Natural killer cell (primary cell): ENCODE results near the gene WDR7. TPM values are rescaled to one million over a fixed set of nuclear protein-coding genes. Genes with fewer than 3 reads are reported as not detected.

Experiments
- ATAC-seq, 3 donors: fragments of 150-1000 bp in 2 of 3; fragments of 200-7000 bp in 1 of 3; cut with Tn5 transposase; 1 replicate in 1 of 3; 2 replicates in 2 of 3; pipeline ENCODE4 v1.10.0; 2021; ENCODE audit warnings: mild to moderate bottlenecking in 2 of 3, moderate library complexity in 2 of 3
- DNase-seq, 2 donors: peaks; one replicate each; pipeline versions ENCODE4 v3.0.0 to v3.0.0-alpha.2; 2013 to 2021; ENCODE audit warnings: mixed read lengths in 1 of 2
- H3K27ac ChIP-seq: one replicate; pipeline ENCODE4 v1.5.1; 2013; ENCODE audit warnings: mild to moderate bottlenecking, low read length
- H3K27me3 ChIP-seq: one replicate; pipeline ENCODE4 v1.6.1; 2013; ENCODE audit warnings: low read length; ENCODE audit not compliant: control insufficient read depth, insufficient read depth
- H3K36me3 ChIP-seq: one replicate; pipeline ENCODE4 v1.6.1; 2013; ENCODE audit warnings: low read length; ENCODE audit not compliant: control insufficient read depth, insufficient read depth
- H3K4me1 ChIP-seq: one replicate; pipeline ENCODE4 v1.6.1; 2013; ENCODE audit warnings: low read length; ENCODE audit not compliant: control insufficient read depth, insufficient read depth
- H3K4me3 ChIP-seq: one replicate; pipeline ENCODE4 v1.5.1; 2013; ENCODE audit warnings: low read length
- H3K9me3 ChIP-seq: one replicate; pipeline ENCODE4 v1.6.1; 2013; ENCODE audit warnings: low read length; ENCODE audit not compliant: control insufficient read depth, insufficient read depth
- H3K27ac Mint-ChIP-seq, 2 donors: one replicate each; pipeline ENCODE4 v1.8.0; 2022; ENCODE audit warnings: mild to moderate bottlenecking in 2 of 2, mixed read lengths in 2 of 2, moderate library complexity in 1 of 2
- H3K27me3 Mint-ChIP-seq, 2 donors: one replicate each; pipeline ENCODE4 v1.8.0; 2022; ENCODE audit warnings: low read depth in 2 of 2, mixed read lengths in 2 of 2
- H3K36me3 Mint-ChIP-seq: one replicate; pipeline ENCODE4 v1.8.0; 2022; ENCODE audit warnings: mixed read lengths
- H3K4me1 Mint-ChIP-seq, 2 donors: one replicate each; pipeline ENCODE4 v1.8.0; 2022; ENCODE audit warnings: mixed read lengths in 2 of 2
- H3K4me3 Mint-ChIP-seq: one replicate; pipeline ENCODE4 v1.8.0; 2022; ENCODE audit warnings: mild to moderate bottlenecking, moderate library complexity, mixed read lengths
- H3K9me3 Mint-ChIP-seq, 2 donors: one replicate each; pipeline ENCODE4 v1.8.0; 2022; ENCODE audit warnings: mixed read lengths in 2 of 2
- WGBS: methylation state at CpG from one replicate; pipeline ENCODE4 v1.1.7; 2013; ENCODE audit warnings: missing lambda C conversion rate; ENCODE audit not compliant: insufficient coverage; 5-methylcytosine and 5-hydroxymethylcytosine counted together
- intact Hi-C: fragments of 100-400 bp; cut with micrococcal nuclease; formaldehyde crosslinking; loops from one replicate; pipeline ENCODE4 v1.14.2; 2022
- total RNA-seq, 4 donors: library from RNA; stranded (reverse); fragments of 120-200 nt in 1 of 4; gene quantifications; one replicate each; pipeline versions ENCODE4 v1.2.3 to v1.2.4, GENCODE V29; 2013 to 2022
- TF ChIP-seq, protein P1 (sequence below): fragments of 200-600 bp; IDR thresholded peaks from one replicate; pipeline ENCODE4 v1.8.0; 2022; ENCODE audit warnings: antibody characterized with exemption

The WDR7 gene
- total RNA-seq, 3 donors from 2014 or later (not counting 1 experiment from before 2014, with no cell fraction given), result 71.1 to 103 (median 77.3) TPM

DNA sequence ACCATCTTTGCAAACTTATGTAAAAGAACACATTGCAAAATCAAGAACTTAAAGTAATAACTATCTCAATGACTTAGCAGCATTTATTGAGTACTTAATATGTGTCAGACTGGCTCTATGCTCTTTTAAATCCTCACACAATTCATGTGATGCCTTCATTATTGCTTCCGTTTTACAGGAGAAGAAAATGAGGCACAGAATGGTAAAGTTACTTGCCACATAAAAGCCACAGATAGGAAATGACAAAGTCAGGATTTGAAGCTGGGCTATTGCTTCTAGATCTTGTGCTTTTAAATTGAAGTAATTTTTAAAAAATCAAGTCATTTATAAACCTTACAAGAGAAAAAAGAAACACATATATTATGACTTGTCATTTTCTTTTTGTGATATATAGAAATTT lies 174.2 kb downstream of the WDR7 start:
- WGBS, result no CpG with 5 or more reads among the region's 1 CpG
- no peak for ATAC-seq
- no peak for DNase-seq
- H3K27ac Mint-ChIP-seq, result peak overlapping the region; percentile 6 to 7
- Histone ChIP-seq H3K4me3 (no peak overlapping the region), H3K27me3 (no peaks in the 10 kb centered on the region), H3K4me1 (no peaks in the 10 kb centered on the region), H3K27ac (no peak overlapping the region), H3K9me3 (no peaks in the 10 kb centered on the region), H3K36me3 (no peaks in the 10 kb centered on the region)
- intact Hi-C loops, result no loop called here
- peaks cover 8% of the 10 kb centered on the region for H3K36me3 Mint-ChIP-seq
- no peak overlapping the region for H3K4me3 Mint-ChIP-seq
- no peaks in the 10 kb centered on the region for H3K27me3 Mint-ChIP-seq
- peaks cover 28 to 29% of the 10 kb centered on the region in 2 donors for H3K4me1 Mint-ChIP-seq
- no peaks in the 10 kb centered on the region for H3K9me3 Mint-ChIP-seq
- TF ChIP-seq, protein P1, sequence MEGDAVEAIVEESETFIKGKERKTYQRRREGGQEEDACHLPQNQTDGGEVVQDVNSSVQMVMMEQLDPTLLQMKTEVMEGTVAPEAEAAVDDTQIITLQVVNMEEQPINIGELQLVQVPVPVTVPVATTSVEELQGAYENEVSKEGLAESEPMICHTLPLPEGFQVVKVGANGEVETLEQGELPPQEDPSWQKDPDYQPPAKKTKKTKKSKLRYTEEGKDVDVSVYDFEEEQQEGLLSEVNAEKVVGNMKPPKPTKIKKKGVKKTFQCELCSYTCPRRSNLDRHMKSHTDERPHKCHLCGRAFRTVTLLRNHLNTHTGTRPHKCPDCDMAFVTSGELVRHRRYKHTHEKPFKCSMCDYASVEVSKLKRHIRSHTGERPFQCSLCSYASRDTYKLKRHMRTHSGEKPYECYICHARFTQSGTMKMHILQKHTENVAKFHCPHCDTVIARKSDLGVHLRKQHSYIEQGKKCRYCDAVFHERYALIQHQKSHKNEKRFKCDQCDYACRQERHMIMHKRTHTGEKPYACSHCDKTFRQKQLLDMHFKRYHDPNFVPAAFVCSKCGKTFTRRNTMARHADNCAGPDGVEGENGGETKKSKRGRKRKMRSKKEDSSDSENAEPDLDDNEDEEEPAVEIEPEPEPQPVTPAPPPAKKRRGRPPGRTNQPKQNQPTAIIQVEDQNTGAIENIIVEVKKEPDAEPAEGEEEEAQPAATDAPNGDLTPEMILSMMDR, result no peak

DNA sequence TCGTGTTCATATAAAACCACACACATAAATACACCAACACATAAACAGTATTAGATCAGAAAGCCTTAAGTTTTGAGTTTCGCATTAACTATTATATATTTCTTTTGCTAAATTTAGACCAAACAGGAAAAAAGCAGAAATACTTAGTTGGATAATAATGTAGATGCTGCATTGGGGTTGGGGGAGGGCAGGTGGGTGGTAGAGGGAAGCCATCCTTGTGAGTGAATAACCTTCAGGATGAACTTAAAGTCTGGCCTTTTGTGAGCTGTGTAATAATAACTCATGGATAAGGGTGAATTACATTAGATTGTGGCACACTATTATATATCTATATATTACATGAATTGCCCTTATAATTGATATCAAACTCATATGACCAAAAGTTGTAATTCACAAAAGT lies 174.7 kb downstream of the WDR7 start:
- Histone ChIP-seq H3K4me1 (no peaks in the 10 kb centered on the region), H3K4me3 (no peak overlapping the region), H3K27ac (no peak overlapping the region), H3K27me3 (no peaks in the 10 kb centered on the region), H3K36me3 (no peaks in the 10 kb centered on the region), H3K9me3 (no peaks in the 10 kb centered on the region)
- Mint-ChIP-seq H3K4me1 (peaks cover 32% of the 10 kb centered on the region in 2 donors), H3K9me3 (no peaks in the 10 kb centered on the region), H3K27me3 (no peaks in the 10 kb centered on the region), H3K36me3 (peaks cover 8% of the 10 kb centered on the region), H3K4me3 (no peak overlapping the region), H3K27ac (no peak overlapping the region)
- WGBS, result no CpG with 5 or more reads among the region's 2 CpGs
- no peak for DNase-seq
- intact Hi-C loops, result no loop called here
- ATAC-seq, result no peak
- TF ChIP-seq, protein P1, result no peak

DNA sequence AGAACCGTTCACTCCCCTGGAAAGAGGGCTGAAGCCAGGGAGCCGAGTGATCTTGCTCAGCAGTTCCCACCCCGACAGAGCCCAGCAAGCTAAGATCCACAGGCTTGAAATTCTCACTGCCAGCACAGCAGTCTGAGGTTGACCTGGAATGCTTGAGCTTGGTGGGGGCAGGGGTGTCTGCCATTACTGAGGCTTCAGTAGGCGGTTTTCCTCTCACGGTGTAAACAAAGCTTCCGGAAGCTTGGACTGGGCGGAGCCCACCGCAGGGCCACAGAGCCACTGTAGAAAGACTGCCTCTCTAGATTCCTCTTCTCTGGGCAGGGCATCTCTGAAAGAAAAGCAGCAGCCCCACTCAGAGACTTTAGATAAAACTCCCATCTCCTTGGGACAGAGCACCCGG lies 180.8 kb downstream of the WDR7 start:
- H3K9me3 ChIP-seq, result no peaks in the 10 kb centered on the region
- H3K36me3 Mint-ChIP-seq, result peaks cover 4% of the 10 kb centered on the region
- H3K27me3 ChIP-seq, result no peaks in the 10 kb centered on the region
- H3K4me1 ChIP-seq, result no peaks in the 10 kb centered on the region
- H3K27ac ChIP-seq, result no peak overlapping the region
- 98% methylated on average over 9 of the region's 9 CpGs for WGBS
- intact Hi-C loops, result no loop called here
- peaks cover 18 to 19% of the 10 kb centered on the region in 2 donors for H3K4me1 Mint-ChIP-seq
- ATAC-seq (no peak), DNase-seq (no peak)
- no peaks in the 10 kb centered on the region for H3K9me3 Mint-ChIP-seq
- H3K36me3 ChIP-seq, result no peaks in the 10 kb centered on the region
- H3K4me3 ChIP-seq, result no peak overlapping the region
- no peak overlapping the region for H3K27ac Mint-ChIP-seq
- H3K4me3 Mint-ChIP-seq, result no peak overlapping the region
- TF ChIP-seq, protein P1, result no peak
- no peaks in the 10 kb centered on the region for H3K27me3 Mint-ChIP-seq

DNA sequence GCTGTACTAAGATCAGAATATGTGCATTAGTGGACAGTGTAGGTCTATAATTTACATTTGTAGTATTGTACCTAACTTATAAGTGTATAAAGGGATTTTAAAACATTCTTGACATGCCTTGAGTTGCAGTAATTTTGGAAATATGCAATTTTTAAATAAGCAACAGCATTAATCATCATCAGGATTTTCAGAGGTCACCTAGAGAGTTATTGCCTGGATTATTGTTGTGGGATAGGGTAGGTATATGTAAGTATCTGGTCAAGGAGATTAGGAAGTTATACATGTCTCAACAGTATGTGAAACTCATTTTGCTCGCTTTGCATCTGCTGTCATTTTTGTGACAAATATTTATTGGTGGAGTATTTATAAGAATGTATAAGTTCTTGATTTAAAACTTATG lies 184.2 kb downstream of the WDR7 start:
- H3K4me3 Mint-ChIP-seq, result no peak overlapping the region
- ATAC-seq, result no peak

More for the DNA sequence above, 184.2 kb downstream of the WDR7 start:
- Mint-ChIP-seq H3K4me1 (peaks cover 7 to 8% of the 10 kb centered on the region in 2 donors), H3K27me3 (no peaks in the 10 kb centered on the region), H3K36me3 (no peaks in the 10 kb centered on the region), H3K27ac (no peak overlapping the region), H3K9me3 (no peaks in the 10 kb centered on the region)
- DNase-seq, result no peak
- H3K27ac ChIP-seq, result no peak overlapping the region
- TF ChIP-seq, protein P1, result no peak
- no peaks in the 10 kb centered on the region for H3K36me3 ChIP-seq
- no peak overlapping the region for H3K4me3 ChIP-seq
- 91% methylated on average over 1 of the region's 1 CpG for WGBS
- no peaks in the 10 kb centered on the region for H3K27me3 ChIP-seq
- H3K4me1 ChIP-seq, result no peaks in the 10 kb centered on the region
- intact Hi-C loops, result no loop called here
- no peaks in the 10 kb centered on the region for H3K9me3 ChIP-seq
